ENCODE measurements around the gene DAP. TPM values are rescaled to one million over a fixed set of nuclear protein-coding genes. Genes with fewer than 3 reads are reported as not detected.

DAP gene
- total and polyA plus RNA-seq, 2 of the 13 experiments (the other 11 are each of a cell fraction or from before 2014, with no cell fraction given), result 22.0 to 57.5 TPM

- Histone ChIP-seq H3K36me3 (replicated peaks in 1 of 2; ENCODE audit: control insufficient read depth in 1 of 2, insufficient read depth in 2 of 2, low read length in 2 of 2) (no peaks in the 10 kb centered on the region), H3K9ac (ENCODE audit: insufficient read depth, low read depth, low read length) (no peak overlapping the region), H3K4me1 (ENCODE audit: insufficient read depth, low read length) (peaks cover 14% of the 10 kb centered on the region), H3K79me2 (ENCODE audit: insufficient read depth, low read length) (no peaks in the 10 kb centered on the region), H3K27ac (ENCODE audit: extremely low read length, insufficient read depth, low read length) (no peak overlapping the region), H3K4me2 (ENCODE audit: low read depth, low read length) (no peak overlapping the region), H3K9me3 (ENCODE audit: low read length) (no peaks in the 10 kb centered on the region), H4K20me1 (ENCODE audit: insufficient read depth, low read length) (no peaks in the 10 kb centered on the region), H2AFZ (ENCODE audit: low read length) (no peak overlapping the region), H3K4me3 (replicated peaks in 1 of 3; ENCODE audit: insufficient read depth in 1 of 3, low read depth in 2 of 3, low read length in 3 of 3) (no peak overlapping the region), H3K27me3 (ENCODE audit: control insufficient read depth in 1 of 2, insufficient read depth in 2 of 2, low read length in 2 of 2) (no peaks in the 10 kb centered on the region; a peak in 2 of 5 replicates)
- TF ChIP-seq CAMTA2 (CRISPR knock-in tag; IDR thresholded peaks at IDR 0.05; ENCODE audit: borderline replicate concordance), result no peak
- no peak for TF ChIP-seq HDAC6 (IDR thresholded peaks at IDR 0.05; ENCODE audit: low read depth, low read length)
- TF ChIP-seq CREB1 (IDR thresholded peaks at IDR 0.05), result peak; percentile 92
- no peak for TF ChIP-seq CREB1 (CRISPR knock-in tag; IDR thresholded peaks at IDR 0.05)
- ATAC-seq (no peak), DNase-seq (ENCODE audit: low spot score) (no peak), FAIRE-seq (no peak)
- ChIA-PET CTCF (ENCODE audit: low intra/inter-chr PET ratio, low total read pairs) (no interaction called here), POLR2A (no interaction called here)
- 42% methylated on average over 1 of the region's 1 CpG for WGBS (ENCODE audit: low lambda C conversion rate)
- intact Hi-C loops (cut with micrococcal nuclease; ENCODE audit: unreplicated experiment), result no loop called here
- in situ Hi-C loops (cut with HindIII; ENCODE audit: extremely low pct_ligation_motif_present, low pct_unique_long_range_greater_than_20kb), result no loop called here
- no TSS peak for BruUV-seq (replicated peaks)
Measured at GRCh38 chr5:10669983-10670382, 91.1 kb downstream of the DAP start.

- Histone ChIP-seq H3K27ac (ENCODE audit: extremely low read length, insufficient read depth, low read length) (no peak overlapping the region), H2AFZ (ENCODE audit: low read length) (no peak overlapping the region), H3K4me3 (replicated peaks in 1 of 3; ENCODE audit: insufficient read depth in 1 of 3, low read depth in 2 of 3, low read length in 3 of 3) (no peak overlapping the region), H3K9ac (ENCODE audit: insufficient read depth, low read depth, low read length) (no peak overlapping the region), H3K9me3 (ENCODE audit: low read length) (no peaks in the 10 kb centered on the region), H3K4me1 (ENCODE audit: insufficient read depth, low read length) (peaks cover 16% of the 10 kb centered on the region), H3K79me2 (ENCODE audit: insufficient read depth, low read length) (no peaks in the 10 kb centered on the region), H4K20me1 (ENCODE audit: insufficient read depth, low read length) (no peaks in the 10 kb centered on the region), H3K36me3 (replicated peaks in 1 of 2; ENCODE audit: control insufficient read depth in 1 of 2, insufficient read depth in 2 of 2, low read length in 2 of 2) (no peaks in the 10 kb centered on the region), H3K4me2 (ENCODE audit: low read depth, low read length) (no peak overlapping the region), H3K27me3 (ENCODE audit: control insufficient read depth in 1 of 2, insufficient read depth in 2 of 2, low read length in 2 of 2) (no peaks in the 10 kb centered on the region; a peak in 2 of 5 replicates)
- CTCF ChIA-PET (ENCODE audit: low intra/inter-chr PET ratio, low total read pairs), result no interaction called here
- POLR2A ChIA-PET, result no interaction called here
- ATAC-seq, result no peak
- intact Hi-C loops (cut with micrococcal nuclease; ENCODE audit: unreplicated experiment), result no loop called here
- FAIRE-seq, result no peak
- 37% methylated on average over 4 of the region's 4 CpGs for WGBS (ENCODE audit: low lambda C conversion rate)
- no TSS peak for BruUV-seq (replicated peaks)
- in situ Hi-C loops (cut with HindIII; ENCODE audit: extremely low pct_ligation_motif_present, low pct_unique_long_range_greater_than_20kb), result no loop called here
- DNase-seq (ENCODE audit: low spot score), result no peak
- no peak for TF ChIP-seq POLR2AphosphoS5 (IDR thresholded peaks at IDR 0.05; ENCODE audit: low read depth, low read length)
- no peak for TF ChIP-seq CENPBD1 (CRISPR knock-in tag; IDR thresholded peaks at IDR 0.05; ENCODE audit: borderline replicate concordance, low read depth)
- no peak for TF ChIP-seq CENPT (CRISPR knock-in tag; IDR thresholded peaks at IDR 0.05; ENCODE audit: low read depth)
- no peak for TF ChIP-seq HNRNPK (IDR thresholded peaks at IDR 0.05; ENCODE audit: low read depth, low read length, poor library complexity, severe bottlenecking)
- no peak for TF ChIP-seq ZNF10 (CRISPR knock-in tag; IDR thresholded peaks at IDR 0.05; ENCODE audit: borderline replicate concordance, low read depth)
- TF ChIP-seq ZNF563 (CRISPR knock-in tag; IDR thresholded peaks at IDR 0.05), result no peak
- no peak for TF ChIP-seq SOX13 (IDR thresholded peaks at IDR 0.05)
- no peak for TF ChIP-seq SOX13 (CRISPR knock-in tag; conservative IDR thresholded peaks at IDR 0.05 in 1 of 2, IDR thresholded peaks at IDR 0.05 in 1 of 2)
- no peak for TF ChIP-seq PAX8 (CRISPR knock-in tag; IDR thresholded peaks at IDR 0.05; ENCODE audit: borderline replicate concordance)
- TF ChIP-seq DMTF1 (CRISPR knock-in tag; IDR thresholded peaks at IDR 0.05), result no peak
- no peak for TF ChIP-seq GATAD2A (CRISPR knock-in tag; IDR thresholded peaks at IDR 0.05)
- TF ChIP-seq ATF5 (CRISPR knock-in tag; IDR thresholded peaks at IDR 0.05; ENCODE audit: low read depth), result no peak
Measured at GRCh38 chr5:10668697-10669096, 92.3 kb downstream of the DAP start.

Data from HepG2 (cell line).